ENCODE results near the gene CAT. TPM values are rescaled to one million over a fixed set of nuclear protein-coding genes. Genes with fewer than 3 reads are reported as not detected.

CAT gene
- total RNA-seq, 1 experiment from 2014 or later = 26.6 TPM

DNA sequence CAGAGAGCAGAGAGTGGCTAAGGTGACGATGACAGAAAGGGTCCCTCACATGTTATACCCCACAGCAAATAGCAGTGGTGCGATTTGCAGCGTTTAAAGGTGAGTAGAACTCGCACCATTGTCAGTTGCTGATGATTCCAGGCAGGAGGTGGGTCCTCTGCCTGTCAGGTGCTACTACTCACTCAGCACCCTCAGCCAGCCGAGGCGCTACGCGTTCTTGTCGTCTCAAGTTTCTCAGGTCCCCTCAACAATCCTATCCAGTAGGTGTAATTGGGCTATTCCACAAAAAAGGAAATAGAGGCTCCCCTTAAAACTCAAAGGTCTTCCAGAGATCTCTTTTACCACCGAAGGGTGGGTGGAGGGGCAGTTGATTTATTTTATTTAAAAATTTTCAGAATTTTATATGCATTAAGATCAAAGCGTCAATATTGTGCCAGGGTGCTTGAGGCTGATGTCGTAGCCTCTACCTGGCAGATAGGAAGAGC is 56.5 kb downstream of the CAT start:
- intact Hi-C loops (cut with micrococcal nuclease; ENCODE audit: unreplicated experiment) = no loop called here
- TF ChIP-seq EZH2 (IDR thresholded peaks at IDR 0.05; ENCODE audit: borderline replicate concordance, low read depth, low read length, poor library complexity, severe bottlenecking) = no peak
- TF ChIP-seq, protein P1, sequence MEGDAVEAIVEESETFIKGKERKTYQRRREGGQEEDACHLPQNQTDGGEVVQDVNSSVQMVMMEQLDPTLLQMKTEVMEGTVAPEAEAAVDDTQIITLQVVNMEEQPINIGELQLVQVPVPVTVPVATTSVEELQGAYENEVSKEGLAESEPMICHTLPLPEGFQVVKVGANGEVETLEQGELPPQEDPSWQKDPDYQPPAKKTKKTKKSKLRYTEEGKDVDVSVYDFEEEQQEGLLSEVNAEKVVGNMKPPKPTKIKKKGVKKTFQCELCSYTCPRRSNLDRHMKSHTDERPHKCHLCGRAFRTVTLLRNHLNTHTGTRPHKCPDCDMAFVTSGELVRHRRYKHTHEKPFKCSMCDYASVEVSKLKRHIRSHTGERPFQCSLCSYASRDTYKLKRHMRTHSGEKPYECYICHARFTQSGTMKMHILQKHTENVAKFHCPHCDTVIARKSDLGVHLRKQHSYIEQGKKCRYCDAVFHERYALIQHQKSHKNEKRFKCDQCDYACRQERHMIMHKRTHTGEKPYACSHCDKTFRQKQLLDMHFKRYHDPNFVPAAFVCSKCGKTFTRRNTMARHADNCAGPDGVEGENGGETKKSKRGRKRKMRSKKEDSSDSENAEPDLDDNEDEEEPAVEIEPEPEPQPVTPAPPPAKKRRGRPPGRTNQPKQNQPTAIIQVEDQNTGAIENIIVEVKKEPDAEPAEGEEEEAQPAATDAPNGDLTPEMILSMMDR (conservative IDR thresholded peaks at IDR 0.05; ENCODE audit: low read depth, low read length) = no peak
- ChIA-PET POLR2A (ENCODE audit: low non-redundant PET) (no interaction called here), CTCF (interaction anchor here (1.1 kb wide), 1 partner anchor 130 kb away, joined by 3 read pairs; no protein-coding TSS in a partner anchor)
- H3K9me3 ChIP-seq (ENCODE audit: low read depth, low read length, poor library complexity, severe bottlenecking) = no peaks in the 10 kb centered on the region
- DNase-seq (ENCODE audit: low spot score) = no peak
- H3K4me1 ChIP-seq (ENCODE audit: insufficient read depth, low read length, poor library complexity, severe bottlenecking) = no peaks in the 10 kb centered on the region
- H3K27ac ChIP-seq (ENCODE audit: low read depth, low read length, poor library complexity, severe bottlenecking) = no peak overlapping the region
- no peak overlapping the region for H3K4me3 ChIP-seq (ENCODE audit: low read depth, low read length, poor library complexity, severe bottlenecking)
- no peaks in the 10 kb centered on the region for H3K36me3 ChIP-seq (ENCODE audit: insufficient read depth, low read length, poor library complexity, severe bottlenecking)
- no TSS peak for BruUV-seq (replicated peaks)
- H3K27me3 ChIP-seq (replicated peaks; ENCODE audit: insufficient read depth, low read depth, low read length, poor library complexity) = no peaks in the 10 kb centered on the region

DNA sequence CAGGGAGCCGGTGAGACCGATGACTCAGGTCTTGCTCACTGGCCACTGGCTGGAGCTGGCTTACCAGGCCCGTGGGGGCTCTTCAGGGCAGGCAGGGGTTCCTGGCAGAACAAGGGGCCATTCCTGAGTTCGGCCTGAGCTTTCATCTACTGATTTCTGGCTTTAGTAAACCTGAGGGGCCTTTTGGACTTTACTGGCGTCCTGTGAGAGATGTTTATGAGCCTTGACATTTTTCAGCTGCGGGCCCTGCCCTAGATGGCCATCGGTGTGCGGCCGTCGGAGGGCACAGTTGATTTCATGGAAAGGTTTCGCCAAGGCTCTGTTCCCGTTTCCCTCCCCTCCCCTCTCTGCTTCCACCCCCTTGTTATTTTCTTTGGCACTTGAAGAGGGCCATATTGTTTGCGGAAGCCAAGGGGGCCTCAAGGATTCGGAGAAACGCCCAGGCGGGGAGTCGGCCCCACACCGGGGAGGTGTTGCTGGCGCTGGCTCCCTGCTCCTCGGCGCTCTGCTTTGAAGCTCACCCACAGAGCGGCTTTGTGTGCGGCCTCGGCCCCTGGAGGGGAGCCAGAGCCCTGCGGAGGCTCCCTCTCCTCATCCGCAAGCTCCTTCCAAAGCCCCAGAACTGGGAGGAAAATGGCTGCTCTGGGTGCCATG is 57.1 kb downstream of the CAT start:
- POLR2A ChIA-PET (ENCODE audit: low non-redundant PET) = no interaction called here
- Histone ChIP-seq H3K36me3 (ENCODE audit: insufficient read depth, low read length, poor library complexity, severe bottlenecking) (no peaks in the 10 kb centered on the region), H3K4me3 (ENCODE audit: low read depth, low read length, poor library complexity, severe bottlenecking) (no peak overlapping the region), H3K27me3 (replicated peaks; ENCODE audit: insufficient read depth, low read depth, low read length, poor library complexity) (no peaks in the 10 kb centered on the region), H3K4me1 (ENCODE audit: insufficient read depth, low read length, poor library complexity, severe bottlenecking) (no peaks in the 10 kb centered on the region), H3K9me3 (ENCODE audit: low read depth, low read length, poor library complexity, severe bottlenecking) (no peaks in the 10 kb centered on the region), H3K27ac (ENCODE audit: low read depth, low read length, poor library complexity, severe bottlenecking) (no peak overlapping the region)
- CTCF ChIA-PET = no interaction called here
- TF ChIP-seq, protein P1 (conservative IDR thresholded peaks at IDR 0.05; ENCODE audit: low read depth, low read length) = no peak
- TF ChIP-seq EZH2 (IDR thresholded peaks at IDR 0.05; ENCODE audit: borderline replicate concordance, low read depth, low read length, poor library complexity, severe bottlenecking) = no peak
- intact Hi-C loops (cut with micrococcal nuclease; ENCODE audit: unreplicated experiment) = no loop called here
- no TSS peak for BruUV-seq (replicated peaks)
- DNase-seq (ENCODE audit: low spot score) = peak; percentile 45

DNA sequence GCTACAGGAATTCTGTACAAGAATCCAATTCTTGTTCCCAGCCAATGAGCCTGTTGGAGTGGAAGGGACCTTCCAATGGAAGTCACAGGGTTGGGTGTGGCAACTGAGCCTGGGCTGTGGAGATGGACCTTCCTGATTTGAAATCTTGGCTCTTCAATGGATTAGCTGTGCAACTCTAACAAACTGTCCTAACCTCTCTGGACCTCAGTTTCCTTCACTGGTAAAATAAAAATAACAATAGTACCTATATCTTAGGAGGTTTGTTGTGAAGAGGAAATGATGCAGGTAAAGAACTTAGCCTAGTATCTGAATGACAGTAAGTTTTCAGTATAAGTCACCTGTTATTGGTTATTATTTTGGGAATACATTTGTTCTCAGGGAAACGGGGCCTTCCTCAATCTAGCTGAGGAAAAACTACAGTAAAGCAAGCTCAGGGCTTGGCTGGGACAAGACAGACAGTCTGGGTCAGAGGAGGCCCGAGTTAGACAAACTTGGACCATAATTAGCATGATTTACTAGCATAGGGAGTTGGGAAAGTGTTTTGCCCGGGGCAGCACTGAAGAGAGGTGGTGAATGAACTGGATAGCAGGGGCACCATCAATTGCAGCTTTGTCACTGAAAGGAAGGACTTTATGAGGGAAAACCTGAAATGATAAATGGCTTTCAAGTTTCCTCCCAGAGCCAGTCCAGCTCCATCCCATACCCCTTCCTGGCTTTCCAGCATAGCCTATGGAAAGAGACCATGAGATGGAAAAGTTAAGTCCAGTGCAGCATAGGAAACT is 61.2 kb downstream of the CAT start:
- TF ChIP-seq, protein P1 (conservative IDR thresholded peaks at IDR 0.05; ENCODE audit: low read depth, low read length) = no peak
- TF ChIP-seq EZH2 (IDR thresholded peaks at IDR 0.05; ENCODE audit: borderline replicate concordance, low read depth, low read length, poor library complexity, severe bottlenecking) = no peak
- intact Hi-C loops (cut with micrococcal nuclease; ENCODE audit: unreplicated experiment) = no loop called here
- Histone ChIP-seq H3K36me3 (ENCODE audit: insufficient read depth, low read length, poor library complexity, severe bottlenecking) (no peaks in the 10 kb centered on the region), H3K4me3 (ENCODE audit: low read depth, low read length, poor library complexity, severe bottlenecking) (no peak overlapping the region), H3K4me1 (ENCODE audit: insufficient read depth, low read length, poor library complexity, severe bottlenecking) (no peaks in the 10 kb centered on the region), H3K27ac (ENCODE audit: low read depth, low read length, poor library complexity, severe bottlenecking) (no peak overlapping the region), H3K9me3 (ENCODE audit: low read depth, low read length, poor library complexity, severe bottlenecking) (no peaks in the 10 kb centered on the region), H3K27me3 (replicated peaks; ENCODE audit: insufficient read depth, low read depth, low read length, poor library complexity) (no peaks in the 10 kb centered on the region)
- ChIA-PET CTCF (interaction anchor here (0.7 kb wide), 1 partner anchor 18 kb away, joined by 3 read pairs; no protein-coding TSS in a partner anchor), POLR2A (ENCODE audit: low non-redundant PET) (no interaction called here)
- no peak for DNase-seq (ENCODE audit: low spot score)
- BruUV-seq (replicated peaks) = no TSS peak
